ENCODE measurements around the gene SASH1.
"Not testable (repeated sequence)": the region's sequence is repeated elsewhere in the genome, so short reads cannot be mapped to it uniquely, and the experiment has no call there.

The SASH1 gene

DNA sequence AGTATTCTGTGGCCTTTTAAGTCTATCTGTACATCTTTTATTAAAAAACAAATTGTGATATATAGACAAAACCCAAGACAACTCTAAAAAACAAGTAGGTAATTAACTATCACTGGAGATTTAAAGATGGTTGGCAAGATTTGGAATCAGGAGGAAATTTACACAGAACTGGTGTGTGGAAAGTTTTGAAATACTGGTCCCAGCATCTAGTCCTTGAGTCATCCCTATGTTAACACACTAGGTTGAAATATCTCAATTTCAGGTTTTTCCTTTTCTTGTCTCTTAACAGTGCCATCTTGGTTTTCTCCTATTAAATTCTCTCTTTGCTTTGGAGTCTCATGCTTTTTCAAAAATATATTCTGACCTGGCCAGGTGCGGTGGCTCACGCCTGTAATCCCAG, 27.5 kb downstream of the SASH1 start:
- DNase-seq: no peak

DNA sequence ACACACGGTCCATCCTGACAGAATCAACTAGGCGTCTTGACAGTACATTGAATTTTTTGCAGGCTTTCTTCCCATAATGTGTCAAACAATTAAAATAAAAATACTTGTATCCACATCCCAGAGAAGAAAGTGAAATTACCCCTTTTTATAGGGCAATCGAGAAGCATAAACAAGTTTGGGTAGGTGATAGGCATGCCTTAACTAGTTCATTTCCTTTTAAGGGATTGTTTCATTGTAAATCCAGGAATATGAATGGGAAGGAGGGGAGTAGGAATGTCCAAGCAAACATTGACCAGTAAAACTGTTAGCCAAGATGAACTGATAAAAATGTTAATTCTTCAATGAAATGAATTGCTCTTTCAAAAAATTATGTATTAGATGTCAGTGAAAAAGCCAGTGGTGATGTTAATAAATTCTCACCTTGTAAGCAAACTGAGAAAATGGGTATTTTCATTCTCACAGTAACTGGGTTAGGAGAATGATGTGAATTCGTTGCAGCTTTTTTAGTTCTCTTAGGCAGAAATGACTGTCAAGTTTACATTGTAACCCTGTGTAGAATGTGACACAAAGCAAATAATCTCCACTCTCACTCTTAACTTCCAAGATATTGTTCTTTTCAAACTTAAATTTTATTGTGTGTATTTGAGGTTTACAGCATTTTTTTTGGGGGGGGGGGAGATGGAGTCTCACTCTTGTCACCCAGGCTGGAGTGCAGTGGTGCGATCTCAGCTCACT, 31.6 kb downstream of the SASH1 start:
- no peak for DNase-seq

DNA sequence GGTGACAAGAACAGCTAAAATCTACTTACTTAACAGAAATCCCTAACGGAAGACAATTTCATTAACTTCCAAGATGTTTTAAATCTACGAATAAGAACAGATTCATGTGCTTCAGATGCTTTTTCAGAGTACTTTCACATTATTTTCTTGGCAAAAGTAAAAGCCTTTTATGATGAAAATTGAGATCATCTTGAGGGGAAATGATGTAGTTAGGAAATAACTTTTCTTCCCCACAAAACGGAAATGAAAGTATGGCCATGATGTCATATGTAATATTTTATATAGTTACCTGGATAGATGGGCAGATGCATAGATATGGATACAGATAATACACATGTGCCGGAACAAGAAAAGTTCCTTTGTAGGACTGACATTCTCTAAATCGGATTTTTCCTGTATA, 32.8 kb downstream of the SASH1 start:
- no peak for DNase-seq

DNA sequence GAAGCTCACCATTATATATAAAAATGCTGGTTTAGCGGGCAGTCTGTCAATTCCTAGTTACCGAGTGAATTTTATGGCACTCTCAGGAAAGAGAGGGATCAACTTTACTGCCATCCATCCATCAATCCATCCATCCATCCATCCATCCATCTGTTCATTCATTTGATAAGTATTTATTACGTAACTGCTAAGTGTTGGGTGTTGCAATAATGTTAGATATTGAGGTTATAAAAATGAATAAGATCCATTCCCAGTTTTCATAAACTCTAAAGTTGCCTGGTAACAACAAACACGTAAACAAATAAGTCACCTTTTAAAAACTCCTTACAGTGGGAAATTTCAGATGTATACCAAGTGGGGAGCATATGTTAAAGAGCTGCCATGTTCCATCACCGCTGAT, 36.8 kb downstream of the SASH1 start:
- no peak for DNase-seq

DNA sequence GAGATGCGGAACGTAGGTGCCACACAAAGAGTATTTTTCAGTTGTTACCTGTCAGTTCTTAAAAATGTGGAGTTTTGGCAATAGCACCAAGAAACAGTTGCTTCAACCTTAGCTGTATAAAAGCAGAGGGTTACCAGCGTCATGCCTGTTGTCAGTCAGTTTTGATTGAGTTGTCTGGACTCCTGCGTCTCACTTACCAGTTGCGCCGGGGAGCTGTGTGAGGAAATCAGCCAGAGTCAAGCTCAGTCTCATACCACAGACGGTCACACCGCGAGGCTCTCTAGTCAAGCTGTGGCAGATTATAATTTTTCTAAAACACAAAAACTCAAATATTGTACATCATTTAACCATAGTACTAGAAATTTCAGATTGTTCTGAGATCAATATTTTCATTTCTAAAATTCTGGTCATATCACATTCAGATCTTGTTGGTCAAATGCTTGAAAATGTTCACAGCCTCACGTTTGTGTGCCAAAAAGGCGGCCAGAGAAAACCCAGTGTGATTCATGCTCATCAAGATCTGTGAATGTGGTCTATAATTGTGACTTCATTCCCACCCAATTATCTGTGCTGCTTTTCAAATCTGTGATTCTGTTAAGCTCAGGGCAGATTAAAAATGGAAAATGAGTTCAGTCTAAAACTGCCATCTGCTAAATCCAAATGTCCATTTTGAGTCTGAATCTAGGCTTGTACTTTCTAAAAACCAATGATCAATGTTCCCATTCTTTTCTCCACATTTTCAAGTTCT, 37.5 kb downstream of the SASH1 start:
- DNase-seq: no peak

DNA sequence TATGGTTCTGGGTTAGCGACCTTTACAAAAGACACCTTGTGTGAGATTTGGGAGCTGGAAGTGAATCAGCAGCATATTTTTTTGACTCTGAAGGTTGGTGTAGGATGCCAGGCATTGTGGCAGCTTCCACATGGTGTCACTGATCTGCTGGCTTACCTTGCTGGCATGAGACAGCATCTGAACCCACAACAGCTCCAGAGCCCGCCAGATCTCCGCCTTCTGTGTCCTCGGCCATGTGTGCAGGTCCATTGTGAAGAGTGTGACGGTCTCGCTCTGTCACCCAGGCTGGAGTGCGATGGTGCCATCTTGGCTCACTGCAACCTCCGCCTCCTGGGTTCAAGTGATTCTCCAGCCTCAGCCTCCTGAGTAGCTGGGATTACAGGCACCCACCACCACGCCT, 39.4 kb downstream of the SASH1 start:
- DNase-seq: not testable (repeated sequence)

DNA sequence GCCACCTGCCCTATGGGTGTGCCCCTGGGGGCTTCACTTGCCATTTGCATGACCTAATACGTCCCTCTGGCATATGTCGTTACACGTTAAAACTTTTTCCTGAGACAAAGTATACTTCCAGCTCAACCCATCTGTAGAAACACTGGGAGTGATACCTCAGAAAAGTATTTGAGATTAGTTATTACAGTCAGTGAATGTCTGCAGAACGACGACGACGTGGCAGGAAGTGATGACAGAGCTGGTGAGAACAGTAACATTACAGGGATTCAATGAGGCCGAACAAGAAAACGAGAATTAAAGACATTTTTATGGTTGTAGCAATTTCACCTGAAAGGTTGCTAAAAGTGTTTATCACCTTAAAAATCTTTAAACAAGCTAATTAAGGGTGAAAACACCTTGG, 40.2 kb downstream of the SASH1 start:
- no peak for DNase-seq

DNA sequence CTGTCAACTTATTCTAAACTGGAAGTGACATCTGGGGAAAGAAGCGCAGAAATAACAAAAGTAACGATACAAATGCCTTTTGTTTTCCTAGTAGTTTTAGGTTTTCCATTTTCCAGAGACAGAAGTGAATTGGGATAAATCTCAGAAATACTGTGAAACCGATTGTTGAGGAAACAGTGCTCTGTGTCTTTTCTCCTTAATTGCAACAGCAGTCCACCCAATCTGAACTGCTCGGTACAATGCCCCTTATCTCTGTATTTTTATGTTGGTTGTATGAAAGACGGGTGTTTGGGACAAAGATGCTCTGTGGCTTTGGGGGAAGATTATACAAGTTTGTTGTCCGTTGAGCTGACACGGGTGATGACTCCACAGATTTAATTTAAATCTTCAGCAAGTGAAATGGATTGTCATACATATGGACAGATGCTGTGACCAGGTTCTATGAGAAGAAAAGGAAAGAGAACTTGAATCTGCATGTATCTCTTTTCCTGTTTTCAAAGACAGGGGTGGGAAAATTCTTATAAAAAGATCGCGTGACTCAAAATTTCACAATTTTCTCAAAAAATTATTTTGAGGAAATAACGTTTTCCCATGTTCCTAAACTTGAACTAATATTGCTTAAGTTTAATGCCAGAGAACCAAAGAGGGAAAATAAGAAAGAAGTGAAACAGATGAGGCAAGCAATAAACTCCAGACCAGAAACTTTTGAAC, 41.2 kb downstream of the SASH1 start:
- no peak for DNase-seq

DNA sequence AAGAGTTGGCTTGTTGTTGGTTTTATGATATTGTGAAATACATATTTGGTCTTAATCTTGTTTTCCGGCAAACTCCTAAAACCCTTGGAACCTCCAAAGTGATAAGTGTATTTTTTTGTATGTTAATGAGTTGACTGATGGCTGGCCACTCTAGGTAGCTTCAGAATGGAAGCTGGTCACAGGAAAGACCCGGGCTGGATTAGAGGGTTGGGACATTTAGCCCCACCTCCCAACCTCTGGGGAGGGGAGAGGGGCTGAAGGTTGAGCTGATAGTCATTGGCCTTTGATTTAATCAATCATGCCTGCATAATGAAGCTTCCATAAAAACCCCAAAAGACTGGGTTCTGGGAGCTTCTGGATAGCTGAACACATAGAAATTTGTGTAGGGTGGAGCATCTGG, 42.7 kb downstream of the SASH1 start:
- no peak for DNase-seq

DNA sequence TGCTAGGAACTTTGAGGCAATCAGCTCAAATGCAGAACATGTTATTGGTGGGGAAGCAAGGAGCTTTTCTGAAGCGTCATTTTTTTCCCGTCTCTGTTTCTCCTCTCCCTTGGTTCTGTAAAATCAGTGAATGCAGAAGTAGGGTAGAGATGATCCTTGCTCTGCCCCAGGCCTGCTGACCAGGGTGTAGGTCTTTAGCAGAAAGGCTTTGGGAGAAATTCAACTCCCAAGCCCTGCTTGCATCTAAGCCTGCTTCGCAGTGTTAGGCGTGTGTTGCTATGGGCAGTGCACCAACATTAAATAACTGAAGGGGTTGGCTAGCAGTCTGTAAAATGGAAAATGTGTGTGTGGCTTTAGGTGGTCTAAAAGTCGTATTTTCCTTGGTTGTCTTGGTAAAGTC, 45.9 kb downstream of the SASH1 start:
- DNase-seq: no peak

DNA sequence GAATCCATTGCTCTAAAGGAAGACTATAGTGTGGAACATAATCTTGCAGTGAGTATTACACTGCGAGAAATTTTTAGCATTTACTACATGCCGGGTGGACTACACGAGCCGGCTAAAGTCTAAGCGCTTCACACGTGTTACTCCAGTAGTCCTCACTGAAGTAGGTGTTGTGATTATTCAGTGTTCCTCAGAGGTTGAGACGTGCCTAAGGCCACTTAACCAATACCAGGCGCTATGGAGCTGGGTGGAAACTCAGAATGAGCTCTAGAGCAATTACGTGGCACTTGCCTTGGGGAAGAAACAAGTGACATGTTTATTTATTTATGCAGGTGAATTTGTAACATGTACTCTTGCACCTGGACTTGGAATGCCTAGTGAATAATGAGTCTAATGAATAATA, 46.4 kb downstream of the SASH1 start:
- no peak for DNase-seq

DNA sequence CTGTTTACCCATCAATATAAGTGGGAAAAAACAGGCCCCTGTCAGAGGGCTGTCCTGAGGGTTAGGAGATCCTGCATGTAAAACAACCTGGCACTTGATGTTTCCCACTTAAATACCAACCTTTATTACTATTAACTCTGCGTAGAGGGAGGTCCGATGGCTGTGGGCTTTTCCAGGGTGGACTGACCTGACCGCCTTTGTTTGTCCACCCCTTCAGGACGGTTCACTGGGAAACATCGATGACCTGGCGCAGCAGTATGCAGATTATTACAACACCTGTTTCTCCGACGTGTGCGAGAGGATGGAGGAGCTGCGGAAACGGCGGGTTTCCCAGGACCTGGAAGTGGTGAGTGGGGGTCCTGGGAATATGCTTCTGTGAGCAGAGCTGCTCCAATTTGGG, 47.3 kb downstream of the SASH1 start:
- DNase-seq: no peak

DNA sequence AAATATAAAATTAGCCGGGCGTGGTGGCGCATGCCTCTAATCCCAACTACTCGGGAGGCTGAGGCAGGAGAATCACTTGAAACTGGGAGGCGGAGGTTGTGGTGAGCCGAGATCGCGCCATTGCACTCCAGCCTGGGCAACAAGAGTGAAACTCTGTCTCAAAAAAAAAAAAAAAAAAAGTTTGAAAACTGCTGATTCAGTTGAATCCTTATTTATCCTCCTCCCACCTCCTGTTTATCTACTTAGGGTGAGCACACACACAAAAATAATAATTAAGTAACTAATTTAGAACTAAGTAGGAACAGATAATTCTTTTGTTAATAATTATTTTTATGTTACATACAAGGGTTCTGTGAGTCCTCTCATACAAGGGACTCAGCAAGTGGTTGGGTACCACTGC, 49.5 kb downstream of the SASH1 start:
- not testable (repeated sequence) for DNase-seq

DNA sequence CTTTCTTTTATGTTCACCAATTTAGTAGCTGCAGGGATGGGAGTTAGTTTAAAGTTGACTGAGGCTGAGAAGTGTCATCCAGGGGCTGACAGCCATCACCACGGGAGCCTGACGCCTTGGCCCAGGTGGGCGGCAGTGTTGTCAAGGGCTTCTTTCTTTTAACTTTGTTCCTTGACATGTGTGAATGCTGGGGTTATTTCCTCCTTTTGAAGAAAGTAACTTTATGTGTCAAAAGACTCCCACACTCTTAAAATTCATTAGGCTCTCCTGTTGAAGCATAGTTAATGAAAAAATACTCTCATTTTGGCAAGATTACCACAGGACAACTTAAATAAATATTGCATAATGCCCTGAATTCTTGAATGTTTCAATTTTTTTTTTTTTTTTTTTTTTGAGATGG, 50.0 kb downstream of the SASH1 start:
- no peak for DNase-seq

DNA sequence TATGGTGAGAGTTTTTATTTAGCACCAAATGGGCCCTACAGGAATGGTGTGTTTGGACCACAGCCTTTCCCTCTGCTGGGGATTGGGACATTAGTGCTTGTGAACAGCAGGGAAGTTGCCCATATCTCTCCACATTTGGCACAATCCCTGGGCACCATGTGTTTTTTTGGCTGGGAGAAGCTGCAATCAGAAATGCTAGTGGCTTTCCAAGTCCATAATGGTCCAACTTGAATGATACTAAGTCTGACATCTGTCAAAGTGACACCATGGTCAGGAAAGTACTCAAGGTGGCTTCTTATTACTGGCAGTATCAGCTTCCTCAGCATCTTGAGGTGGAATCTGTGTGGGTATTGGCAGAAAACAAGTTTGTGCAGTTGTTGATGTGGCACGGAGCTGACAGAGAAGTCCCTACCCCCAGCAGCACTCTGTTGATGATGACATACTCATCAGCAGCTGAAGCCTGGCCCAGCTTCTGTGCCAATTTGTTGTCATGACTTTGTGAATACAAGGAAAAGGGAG, 53.0 kb downstream of the SASH1 start:
- no peak for DNase-seq

DNA sequence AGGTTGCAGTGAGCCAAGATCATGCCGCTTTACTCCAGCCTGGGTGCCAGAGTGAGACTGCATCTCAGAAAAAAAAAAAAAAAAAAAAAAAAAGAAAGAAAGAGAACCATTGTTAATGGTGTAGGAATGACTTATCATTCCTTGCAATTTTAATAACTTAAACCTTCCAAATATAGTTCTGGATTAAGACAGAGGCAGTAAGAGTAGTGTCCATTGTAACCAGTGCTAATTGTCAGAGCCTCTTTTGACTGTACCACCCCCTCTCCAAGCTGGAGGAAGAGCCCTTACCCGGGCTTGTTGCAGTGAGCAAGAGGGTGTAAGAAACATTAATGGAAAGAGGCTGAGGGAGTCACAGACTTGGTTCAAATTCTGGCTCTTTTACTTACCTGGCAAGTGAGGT, 53.8 kb downstream of the SASH1 start:
- DNase-seq: no peak

DNA sequence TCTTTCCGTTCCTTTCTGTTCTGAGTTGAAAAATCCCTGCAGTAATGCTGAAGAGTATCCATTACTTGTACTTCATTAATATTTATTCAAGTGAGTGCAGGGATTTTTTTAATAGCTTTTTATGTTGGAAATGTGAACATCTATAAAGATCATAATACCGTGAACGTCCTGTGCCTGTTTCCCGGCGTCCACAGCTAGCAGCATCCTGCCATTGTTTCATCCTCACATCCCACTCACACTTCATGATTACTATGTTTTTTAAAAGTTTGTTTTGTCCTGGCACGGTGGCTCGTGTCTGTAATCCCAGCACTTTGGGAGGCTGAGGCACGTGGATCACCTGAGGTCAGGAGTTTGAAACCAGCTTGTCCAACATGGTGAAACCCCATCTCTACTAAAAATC, 54.3 kb downstream of the SASH1 start:
- no peak for DNase-seq

DNA sequence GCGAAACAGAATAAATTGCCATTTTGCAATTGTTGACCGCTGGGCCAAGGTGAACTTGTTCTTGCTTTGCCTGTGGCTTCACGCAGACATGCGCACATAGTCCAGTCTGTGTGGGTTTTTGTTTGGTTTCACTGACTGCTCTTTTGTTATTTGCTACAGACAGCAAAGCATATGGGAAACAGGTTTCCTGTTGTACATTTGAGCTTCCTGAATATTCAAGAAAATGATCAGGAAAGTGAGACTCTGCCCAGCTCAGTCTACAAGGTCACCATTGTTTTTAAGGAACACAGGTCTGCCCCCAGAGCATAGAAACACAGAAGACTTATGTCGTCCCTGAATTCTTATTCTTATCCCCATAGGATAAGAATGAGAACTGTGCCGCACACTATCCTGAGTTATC, 55.6 kb downstream of the SASH1 start:
- no peak for DNase-seq

DNA sequence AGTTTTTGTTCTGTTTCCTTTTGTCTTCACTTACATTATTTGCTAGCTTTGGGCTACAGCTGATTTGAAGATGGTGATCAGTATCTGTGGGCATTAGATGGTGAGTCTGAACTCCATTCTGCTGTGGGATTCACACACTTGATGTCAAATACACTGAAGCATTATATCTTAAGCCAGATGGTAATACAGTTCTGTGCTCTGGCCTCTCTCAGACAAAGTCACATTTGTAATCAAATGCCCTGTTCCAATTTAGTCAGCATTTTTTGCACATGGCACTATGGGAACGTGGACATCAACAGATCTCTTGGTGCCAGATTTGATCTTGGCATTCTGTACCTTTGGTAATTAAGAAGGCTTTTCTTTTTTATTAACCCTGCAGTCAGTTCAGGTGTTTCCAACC, 56.0 kb downstream of the SASH1 start:
- no peak for DNase-seq

DNA sequence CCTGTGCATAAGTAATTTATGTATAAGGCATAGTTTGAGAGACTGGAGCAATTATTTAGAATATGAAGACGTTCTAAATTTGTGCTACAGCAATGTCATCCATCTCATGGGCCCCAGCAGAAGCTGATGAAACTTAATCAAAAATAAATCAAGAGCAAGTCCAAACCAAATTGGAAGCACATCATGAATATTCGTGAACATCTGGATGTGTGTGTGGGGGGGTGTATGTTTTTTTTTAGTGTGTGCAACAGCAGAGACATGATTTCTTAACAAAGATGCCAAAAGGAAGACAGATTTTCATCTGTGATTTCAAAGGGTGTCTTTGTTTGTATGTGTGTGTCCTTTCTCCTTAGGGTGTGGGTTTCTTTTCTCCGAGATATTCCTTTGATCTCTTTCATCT, 58.9 kb downstream of the SASH1 start:
- no peak for DNase-seq

DNA sequence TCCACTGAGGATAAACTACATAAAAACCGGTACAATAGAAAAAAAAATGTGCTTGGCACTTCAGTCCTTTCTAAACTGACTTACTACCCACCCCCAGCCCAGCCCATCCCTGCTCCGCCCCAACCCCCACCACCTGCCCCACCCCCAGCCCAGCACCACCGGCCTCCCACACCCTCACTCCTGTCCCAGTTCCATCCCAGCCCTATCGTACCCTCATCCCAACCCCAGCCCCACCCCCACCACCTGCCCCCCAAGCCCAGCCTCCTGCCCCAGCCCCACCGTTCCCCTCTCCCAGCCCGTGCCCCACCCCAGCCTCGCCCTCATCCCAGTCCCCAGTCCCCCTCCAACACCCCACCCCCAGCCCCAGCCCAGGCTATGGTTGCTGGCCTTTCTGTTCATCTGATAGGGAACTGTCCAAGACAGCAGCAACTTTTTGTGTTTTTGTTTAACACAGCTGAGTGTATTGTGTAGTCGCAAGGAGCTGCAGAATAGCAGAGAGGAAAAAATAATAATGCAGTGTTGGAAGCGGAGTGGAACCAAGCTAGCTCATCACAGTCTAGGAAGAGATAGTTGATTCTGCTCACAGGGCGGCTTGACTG, 61.9 kb downstream of the SASH1 start:
- DNase-seq: no peak

DNA sequence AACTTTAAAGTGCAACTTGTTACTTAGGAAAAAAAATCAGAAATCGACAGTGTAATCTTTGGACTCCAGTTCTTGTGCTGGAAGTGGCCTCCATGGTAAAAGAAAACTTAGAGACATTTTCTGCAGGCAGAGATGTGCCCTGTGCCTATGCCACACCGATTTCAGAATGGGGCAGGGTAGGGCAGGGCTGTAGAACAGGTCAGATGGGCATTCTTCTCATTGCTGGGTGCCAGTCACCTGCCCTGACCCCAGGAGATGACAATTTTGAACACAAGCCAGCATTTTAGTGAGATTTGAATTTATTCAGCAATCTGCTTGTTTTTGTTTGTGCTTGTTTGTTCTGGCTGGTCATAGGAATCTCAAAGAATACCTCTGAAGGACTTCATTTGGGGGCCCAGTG, 63.3 kb downstream of the SASH1 start:
- DNase-seq: no peak

DNA sequence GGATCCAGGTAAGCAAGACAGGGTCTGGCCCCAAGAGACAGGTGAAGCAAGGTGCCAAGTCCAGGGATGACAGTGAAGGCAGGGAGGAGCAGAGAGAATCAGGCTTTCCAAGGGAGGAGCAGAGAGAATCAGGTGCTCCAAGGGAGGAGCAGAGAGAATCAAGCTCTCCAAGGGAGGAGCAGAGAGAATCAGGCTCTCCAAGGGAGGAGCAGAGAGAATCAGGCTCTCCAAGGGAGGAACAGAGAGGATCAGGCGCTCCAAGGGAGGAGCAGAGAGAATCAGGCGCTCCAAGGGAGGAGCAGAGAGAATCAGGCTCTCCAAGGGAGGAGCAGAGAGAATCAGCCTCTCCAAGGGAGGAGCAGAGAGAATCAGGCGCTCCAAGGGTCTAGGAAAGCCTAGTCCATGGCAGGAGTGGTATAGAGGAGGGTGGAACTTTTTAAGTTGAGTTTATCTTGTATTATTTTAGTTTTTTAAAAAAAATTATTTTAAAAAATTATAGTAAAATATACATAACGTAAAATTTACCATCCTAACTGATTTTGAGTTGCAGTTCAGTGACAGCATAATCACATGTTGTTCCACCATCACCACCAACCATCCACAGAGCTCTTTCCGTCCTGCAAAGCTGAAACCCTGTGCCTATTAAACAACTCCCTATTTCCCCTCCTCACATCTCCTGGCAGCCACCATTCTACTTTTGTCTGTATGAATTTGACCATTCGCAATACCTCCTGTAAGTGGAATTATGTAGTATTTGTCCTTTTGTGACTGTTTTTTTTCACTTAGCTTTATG, 64.1 kb downstream of the SASH1 start:
- DNase-seq: no peak

Measured in activated T-cell treated with anti-CD3 and anti-CD28 coated beads for 4 hours (primary cell).